Measurements from ENCODE around the gene MACO1. TPM values are rescaled to one million over a fixed set of nuclear protein-coding genes. Genes with fewer than 3 reads are reported as not detected.

MACO1 gene
- total RNA-seq, 1 experiment from 2014 or later: 9.8 TPM

- no TSS peak for BruUV-seq (replicated peaks)
- Histone ChIP-seq H2AFZ (ENCODE audit: low read depth, low read length, poor library complexity, severe bottlenecking) (no peak overlapping the region), H3K9me2 (ENCODE audit: insufficient read depth) (no peaks in the 10 kb centered on the region), H3K36me3 (ENCODE audit: control insufficient read depth in 1 of 2, insufficient read depth in 2 of 2, low read length in 2 of 2) (peaks cover 0 to 6% of the 10 kb centered on the region in 2 experiments; a peak in 2 of 4 replicates), H3K9me3 (ENCODE audit: control insufficient read depth in 1 of 2, insufficient read depth in 1 of 2, low read depth in 1 of 2, low read length in 2 of 2) (no peaks in the 10 kb centered on the region), H3K79me2 (ENCODE audit: insufficient read depth, low read length) (no peaks in the 10 kb centered on the region), H3K4me2 (ENCODE audit: low read length) (no peak overlapping the region), H3K9ac (ENCODE audit: low read length) (no peak overlapping the region), H3K4me1 (ENCODE audit: control insufficient read depth in 1 of 2, insufficient read depth in 2 of 2, low read length in 2 of 2) (no peaks in the 10 kb centered on the region), H4K20me1 (ENCODE audit: insufficient read depth) (no peaks in the 10 kb centered on the region), H3K4me3 (replicated peaks in 1 of 2; ENCODE audit: low read depth in 1 of 2, low read length in 2 of 2) (no peak overlapping the region), H3K27ac (ENCODE audit: low read depth, low read length) (no peak overlapping the region), H3K27me3 (ENCODE audit: insufficient read depth, low read length) (no peaks in the 10 kb centered on the region)
- intact Hi-C loops (cut with micrococcal nuclease): no loop called here
- CTCF ChIA-PET: no interaction called here
- RAD21 ChIA-PET (ENCODE audit: low non-redundant PET in 1 of 2, low total read pairs in 2 of 2, uncharacterized antibody in 2 of 2, unreplicated experiment in 2 of 2): no interaction called here
- DNase-seq (ENCODE audit: low read depth, low spot score) (no peak), ATAC-seq (no peak)
- POLR2A ChIA-PET: no interaction called here
- TF ChIP-seq ZNF274 (IDR thresholded peaks at IDR 0.05; ENCODE audit: low read depth, low read length) (no peak), POLR2AphosphoS5 (IDR thresholded peaks at IDR 0.05; ENCODE audit: low read depth, low read length) (no peak), ELF1 (IDR thresholded peaks at IDR 0.05; ENCODE audit: borderline replicate concordance, low read depth) (no peak), EZH2phosphoT487 (IDR thresholded peaks at IDR 0.05; ENCODE audit: borderline replicate concordance) (no peak), JUND (IDR thresholded peaks at IDR 0.05) (no peak), EZH2 (IDR thresholded peaks at IDR 0.05) (no peak)
- TF ChIP-seq, protein P1, sequence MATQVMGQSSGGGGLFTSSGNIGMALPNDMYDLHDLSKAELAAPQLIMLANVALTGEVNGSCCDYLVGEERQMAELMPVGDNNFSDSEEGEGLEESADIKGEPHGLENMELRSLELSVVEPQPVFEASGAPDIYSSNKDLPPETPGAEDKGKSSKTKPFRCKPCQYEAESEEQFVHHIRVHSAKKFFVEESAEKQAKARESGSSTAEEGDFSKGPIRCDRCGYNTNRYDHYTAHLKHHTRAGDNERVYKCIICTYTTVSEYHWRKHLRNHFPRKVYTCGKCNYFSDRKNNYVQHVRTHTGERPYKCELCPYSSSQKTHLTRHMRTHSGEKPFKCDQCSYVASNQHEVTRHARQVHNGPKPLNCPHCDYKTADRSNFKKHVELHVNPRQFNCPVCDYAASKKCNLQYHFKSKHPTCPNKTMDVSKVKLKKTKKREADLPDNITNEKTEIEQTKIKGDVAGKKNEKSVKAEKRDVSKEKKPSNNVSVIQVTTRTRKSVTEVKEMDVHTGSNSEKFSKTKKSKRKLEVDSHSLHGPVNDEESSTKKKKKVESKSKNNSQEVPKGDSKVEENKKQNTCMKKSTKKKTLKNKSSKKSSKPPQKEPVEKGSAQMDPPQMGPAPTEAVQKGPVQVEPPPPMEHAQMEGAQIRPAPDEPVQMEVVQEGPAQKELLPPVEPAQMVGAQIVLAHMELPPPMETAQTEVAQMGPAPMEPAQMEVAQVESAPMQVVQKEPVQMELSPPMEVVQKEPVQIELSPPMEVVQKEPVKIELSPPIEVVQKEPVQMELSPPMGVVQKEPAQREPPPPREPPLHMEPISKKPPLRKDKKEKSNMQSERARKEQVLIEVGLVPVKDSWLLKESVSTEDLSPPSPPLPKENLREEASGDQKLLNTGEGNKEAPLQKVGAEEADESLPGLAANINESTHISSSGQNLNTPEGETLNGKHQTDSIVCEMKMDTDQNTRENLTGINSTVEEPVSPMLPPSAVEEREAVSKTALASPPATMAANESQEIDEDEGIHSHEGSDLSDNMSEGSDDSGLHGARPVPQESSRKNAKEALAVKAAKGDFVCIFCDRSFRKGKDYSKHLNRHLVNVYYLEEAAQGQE (IDR thresholded peaks at IDR 0.05; ENCODE audit: low read depth): no peak
Observed at GRCh38 chr1:25494952-25495351, 64.3 kb downstream of the MACO1 start.
